T-helper 17 cell (primary cell): ENCODE results near the gene MAGEA11. TPM values are rescaled to one million over a fixed set of nuclear protein-coding genes. Genes with fewer than 3 reads are reported as not detected.
"Not testable (repeated sequence)": the region's sequence is repeated elsewhere in the genome, so short reads cannot be mapped to it uniquely, and the experiment has no call there.

Source experiments
- ATAC-seq: fragments of 150-1000 bp; cut with Tn5 transposase; 2 replicates; pipeline ENCODE4 v1.10.0; 2021; ENCODE audit warnings: mild to moderate bottlenecking, moderate library complexity
- DNase-seq, 3 donors: peaks; one replicate each; pipeline versions ENCODE4 v3.0.0 to v3.0.0-alpha.2; 2020 to 2021
- H3K9me3 ChIP-seq: one replicate; pipeline ENCODE4 v1.7.0; 2013; ENCODE audit warnings: low read length, mild to moderate bottlenecking; ENCODE audit not compliant: control insufficient read depth, poor library complexity, severe bottlenecking
- H3K27ac Mint-ChIP-seq: one replicate; pipeline ENCODE4 v1.8.0; 2022; ENCODE audit warnings: mild to moderate bottlenecking, moderate library complexity, mixed read lengths
- H3K27me3 Mint-ChIP-seq: one replicate; pipeline ENCODE4 v1.8.0; 2022; ENCODE audit warnings: mixed read lengths
- H3K36me3 Mint-ChIP-seq: one replicate; pipeline ENCODE4 v1.8.0; 2022; ENCODE audit warnings: low read depth, mixed read lengths
- H3K4me1 Mint-ChIP-seq: one replicate; pipeline ENCODE4 v1.8.0; 2022; ENCODE audit warnings: mild to moderate bottlenecking, mixed read lengths
- H3K4me3 Mint-ChIP-seq: one replicate; pipeline ENCODE4 v1.8.0; 2022; ENCODE audit warnings: mild to moderate bottlenecking, moderate library complexity, mixed read lengths
- total RNA-seq, 4 donors: library from RNA in 2 of 4; stranded (reverse) in 2 of 4; gene quantifications; one replicate each; pipeline ENCODE4 v1.2.3 and lab custom pipeline; 2022 to 2026

The MAGEA11 gene
- total RNA-seq, 2 donors from 2014 or later: not detected

- not testable (repeated sequence) for DNase-seq, ATAC-seq, H3K36me3 Mint-ChIP-seq, H3K4me3 Mint-ChIP-seq, H3K4me1 Mint-ChIP-seq, H3K27me3 Mint-ChIP-seq, H3K27ac Mint-ChIP-seq, H3K9me3 ChIP-seq
These were observed 15.4 kb downstream of the MAGEA11 start for GRCh38 chrX:149727308-149727707.

- H3K4me3 Mint-ChIP-seq, H3K27ac Mint-ChIP-seq, ATAC-seq, H3K9me3 ChIP-seq, DNase-seq, H3K36me3 Mint-ChIP-seq, H3K27me3 Mint-ChIP-seq, H3K4me1 Mint-ChIP-seq: not testable (repeated sequence)
These were observed 30.4 kb downstream of the MAGEA11 start for GRCh38 chrX:149742269-149742668.

DNA sequence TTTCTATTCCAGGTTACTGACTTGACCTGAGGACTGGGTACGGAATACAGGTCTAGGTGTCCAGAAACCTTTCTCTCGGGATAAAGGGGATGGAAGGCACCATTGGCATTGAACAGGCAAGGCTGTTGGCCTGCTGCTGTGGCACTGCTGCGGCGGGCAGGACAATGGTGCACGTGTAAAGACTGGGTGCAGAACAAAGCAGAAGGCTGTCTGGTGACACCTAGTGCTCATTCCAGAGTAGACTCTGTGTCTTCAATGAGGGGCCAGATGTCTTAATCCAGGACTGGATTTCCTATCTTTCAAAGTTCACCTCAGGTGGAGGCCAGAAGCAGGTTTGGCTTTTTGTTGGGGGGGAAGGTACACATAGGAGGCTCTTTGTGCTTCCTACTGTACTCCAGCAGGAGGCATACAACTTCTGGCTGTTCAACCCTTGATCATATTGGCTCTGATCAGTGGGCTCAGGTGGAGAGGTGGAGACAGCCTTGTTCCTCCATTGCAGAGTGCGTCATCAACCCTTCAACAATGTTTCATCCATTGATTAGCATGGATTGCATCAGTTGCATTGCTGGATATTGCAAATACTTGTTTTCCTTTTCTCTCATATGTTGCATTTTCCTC is 34.6 kb downstream of the MAGEA11 start:
- H3K4me1 Mint-ChIP-seq, H3K27me3 Mint-ChIP-seq, H3K4me3 Mint-ChIP-seq, DNase-seq, H3K27ac Mint-ChIP-seq, H3K9me3 ChIP-seq, H3K36me3 Mint-ChIP-seq: not testable (repeated sequence)
- ATAC-seq: peak; percentile 32

- DNase-seq: no peak
- no peaks in the 10 kb centered on the region for H3K36me3 Mint-ChIP-seq
- H3K9me3 ChIP-seq: no peaks in the 10 kb centered on the region
- no peak overlapping the region for H3K27ac Mint-ChIP-seq
- no peaks in the 10 kb centered on the region for H3K27me3 Mint-ChIP-seq
- ATAC-seq: no peak
- H3K4me3 Mint-ChIP-seq: no peak overlapping the region
- no peaks in the 10 kb centered on the region for H3K4me1 Mint-ChIP-seq
These were observed 45.6 kb downstream of the MAGEA11 start for GRCh38 chrX:149757206-149758067.

DNA sequence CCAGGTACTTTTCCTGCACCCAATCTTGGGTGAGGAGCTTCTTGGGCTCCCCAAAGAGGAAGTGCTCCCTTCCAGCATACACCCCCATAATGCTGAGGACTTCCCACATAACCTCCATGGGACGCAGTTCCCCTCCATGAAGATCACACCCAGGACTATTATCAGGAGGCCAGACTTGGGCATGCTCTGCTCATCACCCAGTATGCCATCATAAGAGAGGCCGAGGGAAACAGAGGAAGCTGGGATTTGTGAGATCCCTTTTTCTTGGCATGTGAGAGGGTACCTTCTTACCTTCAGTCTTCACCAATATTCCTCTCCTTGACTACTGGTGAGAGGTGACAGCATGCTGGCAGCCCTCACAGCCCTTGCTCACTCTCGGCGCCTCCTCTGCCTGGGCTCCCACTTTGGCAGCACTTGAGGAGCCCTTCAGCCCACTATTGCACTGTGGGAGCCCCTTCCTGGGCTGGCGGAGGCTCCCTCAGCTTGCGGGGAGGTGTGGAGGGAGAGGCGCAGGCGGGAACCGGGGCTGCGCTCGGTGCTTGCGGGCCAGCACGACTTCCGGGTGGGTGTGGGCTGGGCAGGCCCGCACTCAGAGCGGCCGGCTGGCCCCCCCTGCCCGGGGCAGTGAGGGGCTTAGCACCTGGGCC is 46.3 kb downstream of the MAGEA11 start:
- no peaks in the 10 kb centered on the region for H3K9me3 ChIP-seq
- no peak overlapping the region for H3K27ac Mint-ChIP-seq
- no peaks in the 10 kb centered on the region for H3K4me1 Mint-ChIP-seq
- no peak overlapping the region for H3K4me3 Mint-ChIP-seq
- no peaks in the 10 kb centered on the region for H3K36me3 Mint-ChIP-seq
- ATAC-seq (no peak), DNase-seq (no peak)
- no peaks in the 10 kb centered on the region for H3K27me3 Mint-ChIP-seq

- H3K36me3 Mint-ChIP-seq, ATAC-seq, H3K27me3 Mint-ChIP-seq, H3K9me3 ChIP-seq, DNase-seq, H3K4me1 Mint-ChIP-seq, H3K27ac Mint-ChIP-seq, H3K4me3 Mint-ChIP-seq: not testable (repeated sequence)
These were observed 46.8 kb downstream of the MAGEA11 start for GRCh38 chrX:149758715-149759078.

GRCh38 chrX:149759824-149760223 is 48.0 kb downstream of the MAGEA11 start:
- Mint-ChIP-seq H3K36me3 (no peaks in the 10 kb centered on the region), H3K4me1 (no peaks in the 10 kb centered on the region), H3K4me3 (no peak overlapping the region), H3K27ac (no peak overlapping the region), H3K27me3 (no peaks in the 10 kb centered on the region)
- no peaks in the 10 kb centered on the region for H3K9me3 ChIP-seq
- ATAC-seq (no peak), DNase-seq (no peak)

DNA sequence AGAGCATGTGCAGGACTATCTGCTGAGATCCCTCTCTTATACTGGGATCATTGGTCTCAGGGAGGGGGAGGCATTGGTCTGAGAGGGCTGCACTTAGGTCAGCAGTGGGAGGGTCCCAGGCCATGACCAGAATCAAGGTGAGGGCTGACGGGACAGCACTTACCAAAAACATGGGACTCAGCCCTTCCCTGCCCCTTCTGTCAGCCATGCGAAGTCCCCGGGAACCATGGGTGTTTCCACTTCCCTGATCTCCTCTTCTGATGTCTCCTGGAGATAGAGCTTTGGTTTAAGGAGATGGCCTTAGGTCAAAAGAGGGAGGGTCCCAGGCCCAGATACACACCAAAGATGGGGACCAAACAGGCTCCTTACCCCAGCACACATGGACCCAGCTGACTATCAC is 49.1 kb downstream of the MAGEA11 start:
- Mint-ChIP-seq H3K27me3 (no peaks in the 10 kb centered on the region), H3K27ac (no peak overlapping the region), H3K4me3 (no peak overlapping the region), H3K4me1 (no peaks in the 10 kb centered on the region), H3K36me3 (no peaks in the 10 kb centered on the region)
- H3K9me3 ChIP-seq: no peaks in the 10 kb centered on the region
- ATAC-seq (no peak), DNase-seq (no peak)

DNA sequence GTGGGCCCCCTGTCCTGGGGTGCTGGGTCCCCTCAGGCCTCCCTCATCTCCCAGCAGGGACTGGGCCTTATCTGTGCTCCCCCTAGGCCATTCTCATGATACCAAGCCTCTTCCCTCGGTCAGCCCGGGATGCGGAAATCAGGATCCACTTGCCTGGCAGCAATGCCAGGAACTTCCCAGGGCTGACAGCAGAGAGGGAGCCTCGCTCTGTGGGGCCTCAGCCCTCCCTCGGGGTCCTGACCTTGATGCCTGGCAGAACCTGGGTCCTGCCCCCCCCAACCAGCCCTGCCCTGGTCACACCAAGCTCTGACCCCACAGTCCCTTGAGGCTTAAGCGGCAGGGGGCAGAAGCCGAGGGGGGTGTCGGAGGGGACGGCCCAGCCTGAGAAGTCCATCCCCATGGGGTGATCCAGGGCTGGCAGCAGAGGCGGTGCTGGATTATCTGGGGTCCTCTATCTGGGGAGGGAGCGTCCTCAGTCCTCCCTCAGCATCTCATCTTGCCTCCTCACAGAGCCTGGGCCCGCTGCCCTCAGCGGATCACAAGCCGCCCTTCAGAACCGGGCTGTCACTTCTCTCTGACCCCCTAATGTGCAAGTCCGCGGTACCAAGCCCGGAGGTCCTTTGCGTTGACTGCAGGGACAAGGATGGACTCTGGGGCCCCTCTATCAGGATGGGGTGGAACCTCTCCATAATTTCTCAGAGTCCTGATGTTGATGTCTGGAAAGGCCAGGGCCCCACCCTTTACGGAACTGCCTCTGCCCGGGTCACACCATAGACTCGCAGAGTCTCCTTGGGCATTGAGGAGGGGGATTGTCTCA is 50.2 kb downstream of the MAGEA11 start:
- not testable (repeated sequence) for H3K4me1 Mint-ChIP-seq, ATAC-seq, H3K9me3 ChIP-seq, H3K4me3 Mint-ChIP-seq, DNase-seq, H3K27ac Mint-ChIP-seq, H3K27me3 Mint-ChIP-seq, H3K36me3 Mint-ChIP-seq

DNA sequence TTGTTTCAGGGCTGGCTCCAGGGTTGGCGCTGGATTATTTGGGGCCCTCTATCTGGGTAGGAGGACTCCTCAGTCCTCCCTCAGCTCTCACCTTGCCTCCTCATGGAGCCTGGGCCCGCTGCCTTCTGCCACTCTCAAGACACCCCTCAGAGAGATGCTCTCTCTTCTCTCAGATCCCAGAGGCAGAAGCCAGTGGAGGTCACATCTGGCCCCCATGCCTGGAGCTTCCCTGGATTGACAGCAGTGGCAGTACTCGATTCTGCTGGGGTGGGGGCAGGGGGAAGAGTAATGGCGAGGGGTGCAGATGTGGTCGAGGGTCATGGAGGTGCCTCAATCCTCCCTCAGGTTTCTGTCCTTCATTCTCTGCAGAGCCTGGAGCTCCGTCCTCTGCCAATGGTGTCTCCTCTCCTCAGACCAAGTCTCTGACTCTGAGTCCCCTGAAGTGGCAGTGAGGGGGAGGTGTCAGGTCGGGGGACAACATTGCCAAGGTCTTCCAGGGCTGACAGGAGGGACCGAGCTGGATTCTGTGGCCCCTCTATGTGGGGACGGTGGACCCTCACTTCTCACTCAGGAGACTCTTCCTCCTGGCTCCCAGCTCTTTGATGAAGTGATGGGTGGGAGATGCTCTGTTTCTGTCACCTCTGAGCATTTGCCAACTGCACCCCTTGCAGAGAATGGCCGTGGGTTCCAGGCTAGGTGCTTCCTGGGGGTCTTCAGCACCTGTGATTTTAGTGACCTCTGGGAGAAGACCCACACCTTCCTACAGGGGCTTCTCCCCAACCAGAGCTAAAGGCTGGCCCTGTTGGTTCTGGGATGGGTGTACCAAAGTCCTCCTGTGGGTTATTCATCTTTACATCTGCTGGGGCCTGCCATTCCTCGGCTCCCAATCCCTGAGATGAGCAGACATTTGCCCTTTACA is 51.1 kb downstream of the MAGEA11 start:
- Mint-ChIP-seq H3K27me3 (no peaks in the 10 kb centered on the region), H3K36me3 (no peaks in the 10 kb centered on the region), H3K27ac (no peak overlapping the region), H3K4me1 (no peaks in the 10 kb centered on the region), H3K4me3 (no peak overlapping the region)
- DNase-seq (no peak), ATAC-seq (no peak)
- no peaks in the 10 kb centered on the region for H3K9me3 ChIP-seq
